Stomach (tissue), 9 donors: ENCODE data around the gene NAALADL2. TPM values are rescaled to one million over a fixed set of nuclear protein-coding genes. Genes with fewer than 3 reads are reported as not detected.

Experiments used
- DNase-seq, 2 donors: peaks; one replicate each; pipeline versions ENCODE4 v3.0.0 to v3.0.0-alpha.2; 2013 to 2019
- H3K27ac ChIP-seq, 5 donors: fragments of 200-600 bp in 4 of 5; sonication (generic) in 4 of 5; one replicate each; pipeline ENCODE4 v1.5.1; 2013 to 2019; ENCODE audit warnings: mild to moderate bottlenecking in 1 of 5, moderate library complexity in 1 of 5
- H3K27me3 ChIP-seq, 3 donors: fragments of 200-600 bp; sonication (generic); one replicate each; pipeline ENCODE4 v1.5.1; 2017 to 2019; ENCODE audit warnings: mixed run types in 1 of 3
- H3K36me3 ChIP-seq, 4 donors: fragments of 200-600 bp; sonication (generic); 1 replicate in 3 of 4; 2 replicates in 1 of 4; pipeline ENCODE4 v1.5.1; 2016 to 2019
- H3K4me1 ChIP-seq, 4 donors: fragments of 200-600 bp; sonication (generic); one replicate each; pipeline ENCODE4 v1.5.1; 2016 to 2019
- H3K4me3 ChIP-seq, 4 donors: fragments of 200-600 bp; sonication (generic) in 3 of 4; one replicate each; pipeline ENCODE4 v1.5.1; 2016 to 2019; ENCODE audit warnings: mild to moderate bottlenecking in 1 of 4
- H3K9me3 ChIP-seq, 4 donors: fragments of 200-600 bp; sonication (generic); one replicate each; pipeline ENCODE4 v1.5.1; 2016 to 2019
- CTCF ChIP-seq, 7 experiments: fragments of 450-650 bp in 4 of 7; fragments of 200-600 bp in 3 of 7; sonication (generic) in 3 of 7; IDR thresholded peaks; one replicate each; pipeline ENCODE4 v1.5.1; 2016 to 2019; ENCODE audit warnings: antibody characterized with exemption in 7 of 7, control low read depth in 2 of 7, mild to moderate bottlenecking in 1 of 7
- EP300 ChIP-seq: sonication (generic); formaldehyde crosslinking; IDR thresholded peaks from one replicate; pipeline ENCODE4 v1.6.1; 2017; ENCODE audit warnings: antibody characterized with exemption
- POLR2A ChIP-seq, 4 donors: fragments of 450-650 bp; IDR thresholded peaks; one replicate each; pipeline ENCODE4 v1.6.1; 2016; ENCODE audit warnings: antibody characterized with exemption in 4 of 4, control low read depth in 2 of 4, mild to moderate bottlenecking in 1 of 4, moderate library complexity in 1 of 4
- POLR2AphosphoS5 ChIP-seq, 3 donors: sonication (generic); formaldehyde crosslinking; IDR thresholded peaks; one replicate each; pipeline ENCODE4 v1.6.1; 2016; ENCODE audit warnings: antibody characterized with exemption in 3 of 3
- WGBS, 5 donors: extraction: QIAGEN DNeasy Blood & Tissue Kit in 3 of 5; methylation state at CpG; one replicate each; pipeline versions ENCODE4 v1.1.5 to v1.1.7; 2013 to 2018; 5-methylcytosine and 5-hydroxymethylcytosine counted together
- intact Hi-C: fragments of 100-400 bp; cut with DNase I; formaldehyde crosslinking; loops from one replicate; pipeline ENCODE4 v1.15.1; 2023; ENCODE audit warnings: low total_unique reads
- polyA plus RNA-seq, 3 donors: library from polyadenylated mRNA; stranded (reverse); fragments of 200-250 nt; gene quantifications; one replicate each; pipeline ENCODE4 v1.2.3, GENCODE V29; 2013
- total RNA-seq, 5 donors: library from RNA; depleted of rRNA; stranded (reverse); fragments of >200 nt; gene quantifications; one replicate each; pipeline versions ENCODE4 v1.1.0 to v1.2.3, GENCODE V29; 2014 to 2016
- donor health status: healthy with polysubstance abuse.
- donor health status: Bipolar disorder and iron deficiency.
- donor health status: healthy.

NAALADL2 gene
- total and polyA plus RNA-seq, 8 donors: 0.58 to 43.7 (median 5.4) TPM

DNA sequence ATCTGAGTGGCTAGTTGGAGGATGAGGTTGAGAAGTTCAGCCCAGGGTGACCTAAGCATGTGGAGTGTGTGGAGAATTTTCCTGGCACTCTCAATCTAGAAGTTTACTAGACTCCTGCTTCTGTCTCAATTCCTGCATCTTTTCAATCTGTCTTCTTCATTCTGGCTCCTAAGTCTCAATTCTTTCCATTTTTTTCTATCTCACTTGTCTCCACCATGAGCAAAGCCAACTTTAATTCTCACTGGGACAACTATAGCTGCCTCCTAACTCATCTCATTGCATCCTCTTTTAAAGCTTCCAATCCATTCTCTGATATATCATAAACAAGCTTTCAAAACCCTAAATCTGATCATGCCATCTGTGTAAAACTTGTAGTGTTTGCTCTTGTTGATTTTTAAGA, 569.3 kb downstream of the NAALADL2 start:
- H3K4me3 ChIP-seq: no peak overlapping the region
- no peak for DNase-seq
- intact Hi-C loops: no loop called here

DNA sequence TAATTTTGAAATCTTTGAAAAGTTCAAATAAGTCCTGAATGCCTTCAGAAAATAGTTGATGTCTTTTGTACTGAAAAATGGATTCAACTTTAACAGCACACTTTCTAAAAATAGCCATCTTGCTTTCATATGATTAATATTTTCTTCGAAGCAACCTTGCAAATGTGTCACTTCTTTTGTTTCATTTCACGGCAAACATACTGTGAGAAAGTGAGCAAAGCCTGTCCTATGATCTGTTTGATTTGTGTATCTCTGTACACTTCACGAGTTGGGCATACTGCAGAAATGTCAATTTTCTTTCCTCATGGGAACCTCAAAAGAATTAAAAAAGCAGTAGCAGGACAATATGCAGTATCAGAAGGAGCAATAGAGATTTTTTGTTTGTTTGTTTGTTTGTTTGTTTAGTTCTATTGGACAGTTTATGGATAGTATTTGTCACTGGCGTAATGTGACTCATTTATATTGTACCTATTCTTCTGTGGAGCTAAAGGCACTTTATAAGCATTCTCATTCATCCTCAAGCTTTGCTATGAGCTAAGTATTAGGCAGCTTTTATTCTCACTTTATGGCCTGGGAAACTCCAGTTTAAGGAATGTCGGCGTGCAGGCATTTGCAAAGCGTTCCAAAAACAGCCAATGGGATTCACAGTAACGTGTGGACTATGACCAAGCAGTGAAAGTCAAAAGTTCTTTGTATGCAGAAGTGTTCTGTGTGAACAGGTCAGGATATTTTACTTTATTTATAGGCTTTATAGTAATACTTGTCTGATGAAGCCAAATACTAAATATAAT, 572.0 kb downstream of the NAALADL2 start:
- Histone ChIP-seq H3K36me3 (no peaks in the 10 kb centered on the region), H3K4me3 (no peak overlapping the region), H3K27me3 (no peaks in the 10 kb centered on the region), H3K9me3 (no peaks in the 10 kb centered on the region), H3K4me1 (no peaks in the 10 kb centered on the region), H3K27ac (no peak overlapping the region)
- WGBS, 5 donors: 46 to 64% (median 55%) methylated on average over 8 of the region's 8 CpGs
- intact Hi-C loops: no loop called here
- DNase-seq: peak in 1 of 2 donors; percentile 65
- TF ChIP-seq POLR2AphosphoS5 (IDR thresholded peaks at IDR 0.05) (no peak), POLR2A (IDR thresholded peaks at IDR 0.05) (no peak), EP300 (no peak), CTCF (IDR thresholded peaks at IDR 0.05) (no peak)

More for the DNA sequence above, 569.3 kb downstream of the NAALADL2 start:
- Histone ChIP-seq H3K27ac (no peak overlapping the region), H3K36me3 (no peaks in the 10 kb centered on the region), H3K4me1 (no peaks in the 10 kb centered on the region), H3K9me3 (no peaks in the 10 kb centered on the region), H3K27me3 (no peaks in the 10 kb centered on the region)
- TF ChIP-seq POLR2AphosphoS5 (IDR thresholded peaks at IDR 0.05) (no peak), EP300 (no peak), POLR2A (IDR thresholded peaks at IDR 0.05) (no peak), CTCF (IDR thresholded peaks at IDR 0.05) (no peak)

DNA sequence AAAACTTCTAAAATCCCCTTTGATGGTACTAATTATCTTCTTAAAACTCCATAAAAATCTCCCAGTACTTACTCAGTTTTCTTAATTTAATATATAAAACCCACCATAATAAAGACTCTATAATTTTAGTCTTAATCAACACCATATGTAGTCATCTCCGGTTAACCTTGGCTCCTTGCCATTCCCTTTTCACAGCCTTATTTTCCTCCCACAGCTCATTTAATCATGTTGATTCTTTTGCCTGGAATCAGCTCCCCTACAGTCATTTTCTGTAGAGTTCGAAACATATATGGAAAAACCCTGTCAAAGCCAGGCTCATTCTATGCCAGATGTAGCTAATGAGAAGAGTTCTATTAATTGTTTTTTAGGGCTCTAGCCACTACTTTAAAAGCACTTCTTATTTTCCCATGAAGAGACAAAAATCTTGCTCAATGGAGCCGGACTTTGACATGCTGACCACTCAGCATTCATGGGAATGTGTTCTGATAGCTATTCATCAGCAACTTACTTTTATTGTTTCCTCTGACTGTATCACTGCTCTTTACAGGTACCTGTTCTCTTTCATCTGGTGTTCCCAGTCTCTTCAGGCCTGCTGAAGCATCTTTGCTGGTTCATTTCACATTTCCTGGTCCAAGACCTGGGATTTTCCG, 573.4 kb downstream of the NAALADL2 start:
- WGBS, 5 donors: 59 to 70% (median 69%) methylated on average over 4 of the region's 4 CpGs
- intact Hi-C loops: no loop called here
- Histone ChIP-seq H3K27ac (no peak overlapping the region), H3K4me1 (no peaks in the 10 kb centered on the region), H3K27me3 (no peaks in the 10 kb centered on the region), H3K4me3 (no peak overlapping the region), H3K9me3 (no peaks in the 10 kb centered on the region), H3K36me3 (no peaks in the 10 kb centered on the region)
- peak in 1 of 2 donors; percentile 62 for DNase-seq
- TF ChIP-seq POLR2A (IDR thresholded peaks at IDR 0.05): no peak
- TF ChIP-seq CTCF (IDR thresholded peaks at IDR 0.05): no peak
- TF ChIP-seq POLR2AphosphoS5 (IDR thresholded peaks at IDR 0.05): no peak
- TF ChIP-seq EP300: no peak

GRCh38 chr3:175433026-175433674, 574.0 kb downstream of the NAALADL2 start:
- TF ChIP-seq POLR2A (IDR thresholded peaks at IDR 0.05): no peak
- no peak for TF ChIP-seq EP300
- TF ChIP-seq POLR2AphosphoS5 (IDR thresholded peaks at IDR 0.05): no peak
- no peak for TF ChIP-seq CTCF (IDR thresholded peaks at IDR 0.05)
- no peak overlapping the region for H3K4me3 ChIP-seq

More at GRCh38 chr3:175433026-175433674, 574.0 kb downstream of the NAALADL2 start:
- H3K9me3 ChIP-seq: no peaks in the 10 kb centered on the region
- H3K36me3 ChIP-seq: no peaks in the 10 kb centered on the region
- WGBS, 5 donors: 74 to 83% (median 79%) methylated on average over 5 of the region's 5 CpGs
- no peaks in the 10 kb centered on the region for H3K27me3 ChIP-seq
- H3K27ac ChIP-seq: no peak overlapping the region
- intact Hi-C loops: no loop called here
- peak in 1 of 2 donors; percentile 12 for DNase-seq
- H3K4me1 ChIP-seq: no peaks in the 10 kb centered on the region
